Epithelial cell of esophagus (primary cell): ENCODE measurements around the gene SMIM41.

Source experiments
- DNase-seq: peaks from one replicate; pipeline ENCODE4 v3.0.0; 2010; ENCODE audit warnings: low read depth
- H3K4me3 ChIP-seq: 2 replicates; pipeline ENCODE4 v1.5.1; 2011; ENCODE audit warnings: mild to moderate bottlenecking, low read length, control low read depth
- TF ChIP-seq, protein P1 (sequence below): IDR thresholded peaks from 2 replicates; pipeline ENCODE4 v1.5.1; 2011; ENCODE audit warnings: low read depth, mild to moderate bottlenecking, low read length, control low read depth, inconsistent platforms; ENCODE audit not compliant: insufficient read depth; ENCODE audit errors: missing control alignments

SMIM41 gene

DNA sequence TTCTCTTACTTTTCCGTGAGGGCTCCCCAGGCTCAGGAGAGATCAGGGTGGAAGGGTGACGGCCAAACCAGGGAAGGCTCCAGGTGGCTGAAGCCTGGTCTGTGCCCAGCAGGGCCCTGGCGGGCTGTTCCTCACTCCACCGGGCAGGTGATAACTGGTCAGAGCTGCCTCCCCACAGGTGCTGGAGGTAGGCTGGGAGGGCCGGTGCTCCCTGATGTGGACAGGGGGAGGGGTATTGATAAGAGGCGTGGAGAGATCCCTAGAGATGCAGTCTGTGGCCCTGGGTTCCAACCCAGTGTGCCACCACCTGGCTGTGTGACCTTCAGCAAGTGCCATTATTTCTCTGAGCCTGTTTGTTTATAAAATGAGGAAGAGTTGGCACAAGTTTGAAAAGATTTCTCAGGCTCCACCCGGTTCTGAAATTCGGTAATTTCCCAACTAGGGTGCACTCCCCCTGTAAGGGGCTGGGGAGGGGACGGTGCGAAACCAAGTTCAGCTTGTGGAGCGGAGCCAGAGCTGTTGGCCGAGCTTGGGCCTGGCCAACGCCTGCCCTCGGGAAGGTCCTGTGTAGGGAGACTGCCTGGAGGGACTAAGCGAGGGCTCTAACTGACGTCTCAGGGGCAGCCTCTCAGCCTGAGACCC, 29.3 kb upstream of the SMIM41 start:
- H3K4me3 ChIP-seq = peak overlapping the region; percentile 48
- TF ChIP-seq, protein P1, sequence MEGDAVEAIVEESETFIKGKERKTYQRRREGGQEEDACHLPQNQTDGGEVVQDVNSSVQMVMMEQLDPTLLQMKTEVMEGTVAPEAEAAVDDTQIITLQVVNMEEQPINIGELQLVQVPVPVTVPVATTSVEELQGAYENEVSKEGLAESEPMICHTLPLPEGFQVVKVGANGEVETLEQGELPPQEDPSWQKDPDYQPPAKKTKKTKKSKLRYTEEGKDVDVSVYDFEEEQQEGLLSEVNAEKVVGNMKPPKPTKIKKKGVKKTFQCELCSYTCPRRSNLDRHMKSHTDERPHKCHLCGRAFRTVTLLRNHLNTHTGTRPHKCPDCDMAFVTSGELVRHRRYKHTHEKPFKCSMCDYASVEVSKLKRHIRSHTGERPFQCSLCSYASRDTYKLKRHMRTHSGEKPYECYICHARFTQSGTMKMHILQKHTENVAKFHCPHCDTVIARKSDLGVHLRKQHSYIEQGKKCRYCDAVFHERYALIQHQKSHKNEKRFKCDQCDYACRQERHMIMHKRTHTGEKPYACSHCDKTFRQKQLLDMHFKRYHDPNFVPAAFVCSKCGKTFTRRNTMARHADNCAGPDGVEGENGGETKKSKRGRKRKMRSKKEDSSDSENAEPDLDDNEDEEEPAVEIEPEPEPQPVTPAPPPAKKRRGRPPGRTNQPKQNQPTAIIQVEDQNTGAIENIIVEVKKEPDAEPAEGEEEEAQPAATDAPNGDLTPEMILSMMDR = no peak
- DNase-seq = no peak

DNA sequence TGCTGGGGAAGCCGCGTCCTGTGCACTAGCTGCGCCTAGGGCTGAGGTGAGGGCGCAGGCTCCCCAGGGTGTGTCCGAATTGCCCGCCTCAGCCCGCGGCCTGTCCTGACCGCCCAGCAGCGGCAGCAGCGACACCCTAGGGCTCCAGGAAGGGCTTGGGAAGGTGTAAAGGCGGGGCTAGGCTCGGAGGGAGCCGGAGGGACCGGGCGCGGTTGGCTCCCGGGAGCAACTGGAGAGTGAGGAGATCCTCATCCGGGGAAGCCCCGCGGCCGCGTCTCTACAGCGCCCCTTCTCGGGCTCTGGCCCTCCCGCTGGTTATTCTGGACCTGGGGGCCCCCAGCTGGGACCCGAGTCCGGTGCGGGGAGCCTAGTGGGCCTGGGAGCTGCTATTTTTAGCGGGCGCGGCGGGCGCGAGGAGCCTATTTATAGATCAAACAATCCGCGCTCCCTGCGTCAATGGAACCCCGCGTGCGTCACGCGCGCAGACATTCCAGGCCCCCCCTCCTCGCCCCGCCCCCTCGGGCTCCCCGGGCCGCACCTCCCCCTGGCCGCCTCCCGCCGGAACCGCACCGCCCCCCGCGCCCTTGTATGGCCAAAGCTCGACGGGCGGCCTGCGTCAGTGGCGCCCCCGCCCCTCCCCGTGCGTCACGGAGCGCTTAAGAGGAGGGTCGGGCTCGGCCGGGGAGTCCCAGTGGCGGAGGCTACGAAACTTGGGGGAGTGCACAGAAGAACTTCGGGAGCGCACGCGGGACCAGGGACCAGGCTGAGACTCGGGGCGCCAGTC, 28.6 kb upstream of the SMIM41 start, which contains the start of gene NR4A1:
Gene NR4A1 (plus strand): TSS at position 685 of the 784 bp plus-strand sequence. CDS start 2,887 bp downstream, outside the sequence.
- DNase-seq = peak; percentile 89
- peak within 1 kb of the TSS; percentile 48 for H3K4me3 ChIP-seq
- TF ChIP-seq, protein P1 = peak; percentile 1

DNA sequence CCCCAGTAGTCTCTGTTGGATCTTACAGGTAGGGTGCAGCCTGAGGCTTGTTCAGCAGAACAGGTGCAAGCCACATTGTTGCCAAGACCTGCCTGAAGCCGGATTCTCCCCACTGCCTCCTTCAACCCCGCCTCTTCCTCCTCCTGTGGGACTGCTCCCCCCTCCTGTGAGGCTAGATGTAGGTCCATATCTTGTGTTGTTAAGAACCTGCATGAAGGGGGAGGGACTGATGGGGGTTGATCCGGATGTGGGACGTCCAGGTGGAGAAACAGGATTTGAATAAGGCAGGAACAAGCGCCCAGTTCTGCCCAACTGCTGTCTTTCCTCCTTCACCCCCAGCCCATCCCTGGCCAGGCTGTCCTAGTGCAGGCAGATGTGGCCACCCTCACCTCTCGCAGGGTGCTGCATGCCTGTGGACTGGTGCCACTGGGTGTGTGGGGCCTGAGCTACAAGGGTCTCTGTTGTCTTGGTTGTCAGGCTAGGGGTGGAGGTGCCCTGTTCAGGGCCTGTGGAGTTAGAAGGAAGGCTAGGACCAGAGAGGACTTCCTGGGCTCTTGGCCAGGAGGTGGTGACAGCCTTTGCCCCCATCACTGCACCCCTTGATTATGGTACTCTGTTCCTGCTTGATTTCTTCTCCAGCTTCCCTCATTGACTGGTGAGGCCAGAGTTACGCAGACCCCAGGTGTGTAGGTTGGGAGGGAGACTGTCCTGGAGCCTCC, 26.9 kb upstream of the SMIM41 start:
- peak; percentile 54 for DNase-seq
- H3K4me3 ChIP-seq = no peak overlapping the region
- TF ChIP-seq, protein P1 = no peak

DNA sequence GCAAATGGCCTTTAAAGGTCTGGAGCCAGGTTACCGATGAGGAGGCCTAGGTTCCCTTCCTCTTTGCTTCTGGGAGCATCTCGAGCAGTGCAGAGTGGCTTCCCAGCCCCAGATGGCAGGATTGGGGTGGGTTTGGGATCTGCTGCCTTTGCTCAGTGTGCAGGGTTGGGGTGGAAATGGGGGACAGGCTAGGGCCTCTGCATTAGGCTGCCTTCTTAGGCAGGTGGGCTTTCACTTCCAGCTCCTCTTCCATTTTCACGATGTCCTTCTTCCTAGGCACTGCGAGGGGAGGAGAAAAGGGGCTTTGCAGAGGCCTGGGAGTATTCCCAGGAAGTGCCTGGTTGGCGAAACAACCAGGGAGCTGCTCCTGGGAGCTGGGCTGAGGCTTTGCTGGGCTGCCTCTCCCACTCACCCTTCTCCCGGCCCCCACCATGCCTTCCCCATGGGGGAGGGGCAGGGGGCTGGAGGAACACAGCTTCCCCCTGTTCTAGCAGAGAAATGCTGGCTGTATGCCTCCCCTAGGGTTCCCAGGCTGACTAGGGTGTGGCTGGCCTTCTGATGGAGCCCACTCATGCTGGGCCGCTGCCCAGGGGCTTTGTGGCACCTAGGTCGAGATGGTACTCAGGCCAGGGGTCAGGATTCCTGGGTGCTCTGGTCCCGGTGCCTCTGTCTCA, 25.8 kb upstream of the SMIM41 start:
- no peak for DNase-seq

DNA sequence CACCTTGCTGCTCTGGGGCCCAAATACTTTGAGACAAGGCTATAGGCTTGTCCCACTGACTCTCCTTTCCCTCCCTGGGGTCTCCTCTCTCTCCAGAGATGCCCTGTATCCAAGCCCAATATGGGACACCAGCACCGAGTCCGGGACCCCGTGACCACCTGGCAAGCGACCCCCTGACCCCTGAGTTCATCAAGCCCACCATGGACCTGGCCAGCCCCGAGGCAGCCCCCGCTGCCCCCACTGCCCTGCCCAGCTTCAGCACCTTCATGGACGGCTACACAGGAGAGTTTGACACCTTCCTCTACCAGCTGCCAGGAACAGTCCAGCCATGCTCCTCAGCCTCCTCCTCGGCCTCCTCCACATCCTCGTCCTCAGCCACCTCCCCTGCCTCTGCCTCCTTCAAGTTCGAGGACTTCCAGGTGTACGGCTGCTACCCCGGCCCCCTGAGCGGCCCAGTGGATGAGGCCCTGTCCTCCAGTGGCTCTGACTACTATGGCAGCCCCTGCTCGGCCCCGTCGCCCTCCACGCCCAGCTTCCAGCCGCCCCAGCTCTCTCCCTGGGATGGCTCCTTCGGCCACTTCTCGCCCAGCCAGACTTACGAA, 25.2 kb upstream of the SMIM41 start:
- TF ChIP-seq, protein P1 = no peak
- H3K4me3 ChIP-seq = no peak overlapping the region
- no peak for DNase-seq

More for the DNA sequence above, 25.8 kb upstream of the SMIM41 start:
- TF ChIP-seq, protein P1 = no peak
- H3K4me3 ChIP-seq = no peak overlapping the region
